Measurements from ENCODE around the gene PRKN. TPM values are rescaled to one million over a fixed set of nuclear protein-coding genes. Genes with fewer than 3 reads are reported as not detected.

Gene PRKN
- total and polyA plus RNA-seq, 2 experiments from 2014 or later, result 11.7 to 28.1 TPM

DNA sequence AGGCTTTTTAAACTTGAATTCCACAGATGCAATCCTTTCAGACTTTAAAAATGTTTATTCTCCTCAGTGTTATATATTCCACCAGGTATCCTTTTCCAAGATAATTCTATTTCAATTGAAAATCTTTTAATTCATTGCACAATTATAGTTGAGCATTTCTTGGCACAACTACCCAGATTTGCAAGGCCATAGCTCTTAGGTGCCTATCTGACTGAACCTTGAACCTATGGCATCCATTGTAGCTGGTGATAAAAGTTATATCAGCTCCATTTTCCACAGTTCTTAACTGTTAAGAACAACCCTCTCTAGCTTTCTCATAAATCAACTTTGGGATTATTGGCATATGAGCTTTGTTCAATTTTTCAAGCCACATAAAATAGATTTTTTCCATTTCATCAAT is 42.6 kb upstream of the PRKN start:
- H3K27me3 ChIP-seq, result no peaks in the 10 kb centered on the region
- DNase-seq (ENCODE audit: low read depth in 1 of 2, low spot score in 1 of 2), result no peak
- no peak overlapping the region for H3K4me3 ChIP-seq
- H3K9me3 ChIP-seq (ENCODE audit: low read depth), result no peaks in the 10 kb centered on the region
- H3K4me1 ChIP-seq (ENCODE audit: low read depth), result no peaks in the 10 kb centered on the region
- H3K36me3 ChIP-seq, result no peaks in the 10 kb centered on the region
- H3K27ac ChIP-seq, result no peak overlapping the region
- TF ChIP-seq, protein P1, sequence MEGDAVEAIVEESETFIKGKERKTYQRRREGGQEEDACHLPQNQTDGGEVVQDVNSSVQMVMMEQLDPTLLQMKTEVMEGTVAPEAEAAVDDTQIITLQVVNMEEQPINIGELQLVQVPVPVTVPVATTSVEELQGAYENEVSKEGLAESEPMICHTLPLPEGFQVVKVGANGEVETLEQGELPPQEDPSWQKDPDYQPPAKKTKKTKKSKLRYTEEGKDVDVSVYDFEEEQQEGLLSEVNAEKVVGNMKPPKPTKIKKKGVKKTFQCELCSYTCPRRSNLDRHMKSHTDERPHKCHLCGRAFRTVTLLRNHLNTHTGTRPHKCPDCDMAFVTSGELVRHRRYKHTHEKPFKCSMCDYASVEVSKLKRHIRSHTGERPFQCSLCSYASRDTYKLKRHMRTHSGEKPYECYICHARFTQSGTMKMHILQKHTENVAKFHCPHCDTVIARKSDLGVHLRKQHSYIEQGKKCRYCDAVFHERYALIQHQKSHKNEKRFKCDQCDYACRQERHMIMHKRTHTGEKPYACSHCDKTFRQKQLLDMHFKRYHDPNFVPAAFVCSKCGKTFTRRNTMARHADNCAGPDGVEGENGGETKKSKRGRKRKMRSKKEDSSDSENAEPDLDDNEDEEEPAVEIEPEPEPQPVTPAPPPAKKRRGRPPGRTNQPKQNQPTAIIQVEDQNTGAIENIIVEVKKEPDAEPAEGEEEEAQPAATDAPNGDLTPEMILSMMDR (IDR thresholded peaks at IDR 0.05; ENCODE audit: low read depth, low read length), result no peak

GRCh38 chr6:162753775-162754174 is 26.2 kb upstream of the PRKN start:
- Histone ChIP-seq H3K36me3 (no peaks in the 10 kb centered on the region), H3K4me3 (no peak overlapping the region), H3K27ac (no peak overlapping the region), H3K27me3 (no peaks in the 10 kb centered on the region), H3K4me1 (ENCODE audit: low read depth) (no peaks in the 10 kb centered on the region), H3K9me3 (ENCODE audit: low read depth) (no peaks in the 10 kb centered on the region)
- TF ChIP-seq, protein P1 (IDR thresholded peaks at IDR 0.05; ENCODE audit: low read depth, low read length), result no peak
- DNase-seq (ENCODE audit: low read depth in 1 of 2, low spot score in 1 of 2), result no peak

- TF ChIP-seq, protein P1 (IDR thresholded peaks at IDR 0.05; ENCODE audit: low read depth, low read length), result no peak
- Histone ChIP-seq H3K4me1 (ENCODE audit: low read depth) (no peaks in the 10 kb centered on the region), H3K27me3 (no peaks in the 10 kb centered on the region), H3K36me3 (no peaks in the 10 kb centered on the region), H3K4me3 (no peak overlapping the region), H3K9me3 (ENCODE audit: low read depth) (no peaks in the 10 kb centered on the region), H3K27ac (no peak overlapping the region)
- DNase-seq (ENCODE audit: low read depth in 1 of 2, low spot score in 1 of 2), result no peak
These were observed 23.8 kb upstream of the PRKN start for GRCh38 chr6:162751211-162751859.

DNA sequence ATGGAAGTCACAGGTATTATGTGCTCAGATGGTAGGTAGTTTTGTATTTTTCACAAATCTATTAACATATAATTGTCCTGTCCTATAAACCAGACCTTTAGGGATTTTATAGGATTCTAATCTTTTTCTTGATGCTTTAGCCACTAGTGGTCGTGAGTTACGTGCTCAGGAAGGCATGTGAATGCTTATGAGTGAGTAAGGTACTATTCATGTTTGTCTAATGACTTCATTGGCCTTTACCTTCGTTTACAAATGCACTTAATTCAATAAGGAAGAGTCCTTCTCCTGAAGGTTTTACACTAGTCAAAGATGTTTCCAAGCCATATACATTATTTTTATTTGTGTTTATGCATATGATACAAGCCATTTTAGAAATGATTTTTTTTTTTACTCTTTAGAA is 23.2 kb upstream of the PRKN start:
- no peaks in the 10 kb centered on the region for H3K27me3 ChIP-seq
- H3K9me3 ChIP-seq (ENCODE audit: low read depth), result no peaks in the 10 kb centered on the region
- no peak for DNase-seq (ENCODE audit: low read depth in 1 of 2, low spot score in 1 of 2)
- H3K36me3 ChIP-seq, result no peaks in the 10 kb centered on the region
- H3K4me3 ChIP-seq, result no peak overlapping the region
- H3K27ac ChIP-seq, result no peak overlapping the region
- TF ChIP-seq, protein P1 (IDR thresholded peaks at IDR 0.05; ENCODE audit: low read depth, low read length), result no peak
- no peaks in the 10 kb centered on the region for H3K4me1 ChIP-seq (ENCODE audit: low read depth)

GRCh38 chr6:162736961-162737360 is 9.4 kb upstream of the PRKN start:
- no peak for DNase-seq (ENCODE audit: low read depth in 1 of 2, low spot score in 1 of 2)
- H3K9me3 ChIP-seq (ENCODE audit: low read depth), result no peaks in the 10 kb centered on the region
- no peak overlapping the region for H3K27ac ChIP-seq
- no peak overlapping the region for H3K4me3 ChIP-seq
- H3K27me3 ChIP-seq, result no peaks in the 10 kb centered on the region
- H3K36me3 ChIP-seq, result no peaks in the 10 kb centered on the region
- no peaks in the 10 kb centered on the region for H3K4me1 ChIP-seq (ENCODE audit: low read depth)
- TF ChIP-seq, protein P1 (IDR thresholded peaks at IDR 0.05; ENCODE audit: low read depth, low read length), result no peak
